ENCODE data around the gene F10.
A peak's percentile ranks its signal among the peaks of the same experiment; 100 is the strongest.
"Not testable (repeated sequence)": the region's sequence is repeated elsewhere in the genome, so short reads cannot be mapped to it uniquely, and the experiment has no call there.

Gene F10

GRCh38 chr13:113155982-113156655 is 33.5 kb downstream of the F10 start:
- peak; percentile 20 for DNase-seq

- no peak for DNase-seq
Measured at GRCh38 chr13:113157206-113157928, 34.8 kb downstream of the F10 start.

GRCh38 chr13:113157929-113158747 is 35.5 kb downstream of the F10 start, which contains the start of gene PROZ:
Gene PROZ (plus strand): TSS chr13:113158648. CDS start chr13:113158661, 13 bp downstream.
- no peak for DNase-seq

- no peak for DNase-seq
Measured at GRCh38 chr13:113158946-113159345, 36.3 kb downstream of the F10 start.

GRCh38 chr13:113159701-113160100 is 37.1 kb downstream of the F10 start:
- no peak for DNase-seq

- DNase-seq = no peak
Measured at GRCh38 chr13:113160983-113161382, 38.4 kb downstream of the F10 start.

GRCh38 chr13:113161433-113161832 is 38.8 kb downstream of the F10 start:
- DNase-seq = no peak

- not testable (repeated sequence) for DNase-seq
Measured at GRCh38 chr13:113161975-113162374, 39.4 kb downstream of the F10 start.

- DNase-seq = no peak
Measured at GRCh38 chr13:113162783-113163685, 40.4 kb downstream of the F10 start.

- DNase-seq = no peak
Measured at GRCh38 chr13:113164492-113164891, 41.9 kb downstream of the F10 start.

- DNase-seq = no peak
Measured at GRCh38 chr13:113166266-113166665, 43.7 kb downstream of the F10 start.

GRCh38 chr13:113166681-113167080 is 44.1 kb downstream of the F10 start:
- DNase-seq = no peak

- no peak for DNase-seq
Measured at GRCh38 chr13:113167155-113167554, 44.6 kb downstream of the F10 start.

- DNase-seq = no peak
Measured at GRCh38 chr13:113167575-113167974, 45.0 kb downstream of the F10 start.

- no peak for DNase-seq
Measured at GRCh38 chr13:113168211-113168610, 45.6 kb downstream of the F10 start.

GRCh38 chr13:113169277-113170272 is 47.0 kb downstream of the F10 start:
- no peak for DNase-seq

- DNase-seq = no peak
Measured at GRCh38 chr13:113170511-113170910, 47.9 kb downstream of the F10 start.

GRCh38 chr13:113171250-113172125 is 48.9 kb downstream of the F10 start:
- no peak for DNase-seq

GRCh38 chr13:113172419-113172926 is 49.9 kb downstream of the F10 start:
- DNase-seq = no peak

- no peak for DNase-seq
Measured at GRCh38 chr13:113176280-113176679, 53.7 kb downstream of the F10 start.
